Smooth muscle cell (in vitro differentiated cells): ENCODE results near the gene PIK3R1. TPM values are rescaled to one million over a fixed set of nuclear protein-coding genes. Genes with fewer than 3 reads are reported as not detected.
"Not testable (repeated sequence)": the region's sequence is repeated elsewhere in the genome, so short reads cannot be mapped to it uniquely, and the experiment has no call there.

Experiments used
- DNase-seq: peaks from one replicate; lab custom pipeline; 2025; ENCODE audit not compliant: unreplicated experiment; lab: John Stamatoyannopoulos, UW
- H2AFZ ChIP-seq: fragments of 200-600 bp; sonication (generic); 2 replicates; pipeline ENCODE4 v1.6.0; 2016; ENCODE audit warnings: antibody characterized with exemption, low read depth, mild to moderate bottlenecking
- H3F3A ChIP-seq: fragments of 200-600 bp; sonication (generic); 2 replicates; pipeline ENCODE4 v1.6.0; 2017; ENCODE audit warnings: antibody characterized with exemption, low read depth
- H3K27ac ChIP-seq: fragments of 200-600 bp; sonication (generic); 2 replicates; pipeline ENCODE4 v1.5.1; 2016; ENCODE audit warnings: low read depth, mild to moderate bottlenecking
- H3K27me3 ChIP-seq: fragments of 200-600 bp; sonication (generic); 2 replicates; pipeline ENCODE4 v1.6.1; 2016; ENCODE audit warnings: low read depth, mild to moderate bottlenecking
- H3K36me3 ChIP-seq: fragments of 200-600 bp; sonication (generic); 2 replicates; pipeline ENCODE4 v1.5.1; 2016; ENCODE audit warnings: low read depth
- H3K4me1 ChIP-seq: fragments of 200-600 bp; sonication (generic); 2 replicates; pipeline ENCODE4 v1.5.1; 2016; ENCODE audit warnings: low read depth
- H3K4me2 ChIP-seq: fragments of 200-600 bp; sonication (generic); 2 replicates; pipeline ENCODE4 v1.6.0; 2016; ENCODE audit warnings: mild to moderate bottlenecking
- H3K4me3 ChIP-seq: fragments of 200-600 bp; sonication (generic); 2 replicates; pipeline ENCODE4 v1.5.1; 2016; ENCODE audit warnings: mild to moderate bottlenecking
- H3K79me2 ChIP-seq: fragments of 200-600 bp; sonication (generic); 2 replicates; pipeline ENCODE4 v1.6.0; 2016; ENCODE audit warnings: low read depth, mild to moderate bottlenecking
- H3K9ac ChIP-seq: fragments of 200-600 bp; sonication (generic); 2 replicates; pipeline ENCODE4 v1.6.0; 2016; ENCODE audit warnings: low read depth
- H3K9me3 ChIP-seq: fragments of 200-600 bp; sonication (generic); replicated peaks from 2 replicates; pipeline ENCODE4 v1.5.1; 2016; ENCODE audit warnings: low read depth
- H4K20me1 ChIP-seq: fragments of 200-600 bp; sonication (generic); 2 replicates; pipeline ENCODE4 v1.6.0; 2016; ENCODE audit warnings: low read depth
- WGBS: methylation state at CpG from one replicate; pipeline ENCODE4 v1.1.7; 2016; ENCODE audit warnings: low lambda C conversion rate; 5-methylcytosine and 5-hydroxymethylcytosine counted together
- polyA plus RNA-seq: library from polyadenylated mRNA; unstranded; fragments of >200 nt; fragmentation: Nextera tagmentation; extraction: Ambion mirVana; gene quantifications from 2 replicates; pipeline ENCODE4 v1.2.1, GENCODE V29; 2016
- total RNA-seq: library from RNA; depleted of rRNA; stranded (reverse); fragments of >200 nt; gene quantifications from 2 replicates; pipeline ENCODE4 v1.2.3, GENCODE V29; 2014
- TF ChIP-seq, protein P1 (sequence below): fragments of 200-600 bp; sonication (generic); IDR thresholded peaks from 2 replicates; pipeline ENCODE4 v1.5.1; 2017; ENCODE audit warnings: borderline replicate concordance, mild to moderate bottlenecking, antibody characterized with exemption; ENCODE audit not compliant: insufficient read depth, poor library complexity, severe bottlenecking

The PIK3R1 gene
- total and polyA plus RNA-seq, 2 experiments from 2014 or later = 5.3 to 63.6 TPM

DNA sequence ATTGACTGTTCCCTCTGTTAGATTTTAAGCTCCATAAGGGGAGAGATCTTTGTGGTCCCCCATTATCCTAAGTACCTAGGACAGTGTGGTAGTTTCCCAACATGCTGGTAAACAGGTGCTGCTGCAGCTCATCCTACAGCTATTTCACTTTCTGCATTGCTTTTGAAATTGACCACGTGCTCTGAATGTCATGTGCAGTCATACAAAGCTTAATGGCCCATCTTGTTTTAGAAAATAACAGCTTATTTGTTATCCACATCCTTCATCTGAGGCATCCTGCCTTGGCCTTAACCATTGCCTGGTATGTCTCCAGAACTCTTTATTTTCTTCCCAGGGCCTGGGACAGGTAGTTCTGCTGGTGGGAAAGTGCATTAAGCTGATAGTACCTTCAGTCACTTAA is 14.7 kb downstream of the PIK3R1 start:
- Histone ChIP-seq H3K27ac (no peak overlapping the region), H3K4me1 (no peaks in the 10 kb centered on the region), H3K4me2 (no peak overlapping the region), H3K9me3 (no peaks in the 10 kb centered on the region), H3K9ac (no peak overlapping the region), H3K79me2 (peaks cover 21% of the 10 kb centered on the region), H4K20me1 (peaks cover 59% of the 10 kb centered on the region), H3K36me3 (no peaks in the 10 kb centered on the region), H2AFZ (no peak overlapping the region), H3K27me3 (no peaks in the 10 kb centered on the region), H3K4me3 (no peak overlapping the region), H3F3A (no peaks in the 10 kb centered on the region)
- 50% methylated on average over 1 of the region's 1 CpG for WGBS
- TF ChIP-seq, protein P1, sequence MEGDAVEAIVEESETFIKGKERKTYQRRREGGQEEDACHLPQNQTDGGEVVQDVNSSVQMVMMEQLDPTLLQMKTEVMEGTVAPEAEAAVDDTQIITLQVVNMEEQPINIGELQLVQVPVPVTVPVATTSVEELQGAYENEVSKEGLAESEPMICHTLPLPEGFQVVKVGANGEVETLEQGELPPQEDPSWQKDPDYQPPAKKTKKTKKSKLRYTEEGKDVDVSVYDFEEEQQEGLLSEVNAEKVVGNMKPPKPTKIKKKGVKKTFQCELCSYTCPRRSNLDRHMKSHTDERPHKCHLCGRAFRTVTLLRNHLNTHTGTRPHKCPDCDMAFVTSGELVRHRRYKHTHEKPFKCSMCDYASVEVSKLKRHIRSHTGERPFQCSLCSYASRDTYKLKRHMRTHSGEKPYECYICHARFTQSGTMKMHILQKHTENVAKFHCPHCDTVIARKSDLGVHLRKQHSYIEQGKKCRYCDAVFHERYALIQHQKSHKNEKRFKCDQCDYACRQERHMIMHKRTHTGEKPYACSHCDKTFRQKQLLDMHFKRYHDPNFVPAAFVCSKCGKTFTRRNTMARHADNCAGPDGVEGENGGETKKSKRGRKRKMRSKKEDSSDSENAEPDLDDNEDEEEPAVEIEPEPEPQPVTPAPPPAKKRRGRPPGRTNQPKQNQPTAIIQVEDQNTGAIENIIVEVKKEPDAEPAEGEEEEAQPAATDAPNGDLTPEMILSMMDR = no peak
- DNase-seq = no peak

DNA sequence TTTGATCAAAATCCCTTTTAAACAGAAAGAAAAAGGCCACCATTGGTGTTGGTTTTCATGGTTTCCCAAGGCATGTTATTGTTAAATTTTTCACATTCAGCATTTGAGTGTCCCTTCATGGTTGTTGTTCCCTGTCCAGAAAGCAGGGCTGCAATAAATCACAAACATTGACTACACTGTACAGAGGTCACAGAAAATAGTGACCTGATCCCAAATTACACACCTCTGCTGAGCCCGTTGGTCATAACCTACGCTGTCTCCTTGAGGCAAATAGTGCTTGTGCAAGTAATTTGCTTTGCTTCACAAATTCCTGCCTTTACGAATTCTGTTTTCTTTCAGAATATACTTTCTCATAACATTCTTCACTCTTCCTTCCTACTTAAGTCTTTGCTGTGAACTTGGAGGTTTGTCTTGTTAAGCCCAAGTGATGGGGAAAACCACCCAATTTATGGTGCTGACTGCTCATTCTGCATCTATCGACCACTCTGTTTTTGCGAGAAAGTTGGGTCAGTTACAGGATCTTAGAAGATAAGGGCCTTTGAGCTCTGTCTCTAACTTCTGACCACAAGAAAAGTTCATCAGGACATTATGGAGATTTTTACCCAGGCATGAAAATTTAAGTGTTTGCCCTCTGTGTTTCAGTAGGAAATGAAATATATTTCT is 16.0 kb downstream of the PIK3R1 start:
- no peaks in the 10 kb centered on the region for H3K9me3 ChIP-seq
- H2AFZ ChIP-seq = no peak overlapping the region
- no peak overlapping the region for H3K9ac ChIP-seq
- no peaks in the 10 kb centered on the region for H3F3A ChIP-seq
- H4K20me1 ChIP-seq = peaks cover 49% of the 10 kb centered on the region
- no peak overlapping the region for H3K4me2 ChIP-seq
- no peaks in the 10 kb centered on the region for H3K27me3 ChIP-seq
- H3K36me3 ChIP-seq = no peaks in the 10 kb centered on the region
- TF ChIP-seq, protein P1 = no peak
- no peaks in the 10 kb centered on the region for H3K4me1 ChIP-seq
- no peak overlapping the region for H3K27ac ChIP-seq
- peaks cover 29% of the 10 kb centered on the region for H3K79me2 ChIP-seq
- 67% methylated on average over 5 of the region's 5 CpGs for WGBS
- DNase-seq = no peak
- H3K4me3 ChIP-seq = no peak overlapping the region

DNA sequence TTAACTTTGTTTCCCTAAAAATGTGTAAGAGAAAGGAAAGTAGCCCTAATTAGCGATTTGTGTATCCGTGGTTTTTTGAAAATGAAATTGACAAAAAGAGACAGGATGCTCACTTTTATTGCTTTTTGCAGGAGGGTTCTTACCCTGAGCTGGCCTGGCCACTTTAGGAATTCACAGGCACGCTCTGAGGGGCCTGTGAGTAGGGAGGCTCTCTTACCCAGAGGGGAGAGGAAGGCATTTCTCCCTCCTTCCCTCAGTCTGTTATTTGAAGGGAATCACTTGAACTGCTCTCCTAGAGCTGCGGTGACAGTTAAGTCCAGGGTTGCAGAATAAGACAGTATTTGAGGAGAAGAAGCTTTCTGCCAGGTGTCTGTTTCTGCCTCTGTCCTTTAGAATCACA is 16.7 kb downstream of the PIK3R1 start:
- WGBS = 69% methylated on average over 4 of the region's 4 CpGs
- H4K20me1 ChIP-seq = peaks cover 50% of the 10 kb centered on the region
- peaks cover 33% of the 10 kb centered on the region for H3K79me2 ChIP-seq
- no peaks in the 10 kb centered on the region for H3K36me3 ChIP-seq
- H3K4me2 ChIP-seq = no peak overlapping the region
- no peak for DNase-seq
- H3K27me3 ChIP-seq = no peaks in the 10 kb centered on the region
- H3K9me3 ChIP-seq = no peaks in the 10 kb centered on the region
- TF ChIP-seq, protein P1 = no peak
- no peaks in the 10 kb centered on the region for H3F3A ChIP-seq
- no peak overlapping the region for H2AFZ ChIP-seq
- no peak overlapping the region for H3K9ac ChIP-seq
- H3K4me3 ChIP-seq = no peak overlapping the region
- H3K4me1 ChIP-seq = no peaks in the 10 kb centered on the region
- no peak overlapping the region for H3K27ac ChIP-seq

DNA sequence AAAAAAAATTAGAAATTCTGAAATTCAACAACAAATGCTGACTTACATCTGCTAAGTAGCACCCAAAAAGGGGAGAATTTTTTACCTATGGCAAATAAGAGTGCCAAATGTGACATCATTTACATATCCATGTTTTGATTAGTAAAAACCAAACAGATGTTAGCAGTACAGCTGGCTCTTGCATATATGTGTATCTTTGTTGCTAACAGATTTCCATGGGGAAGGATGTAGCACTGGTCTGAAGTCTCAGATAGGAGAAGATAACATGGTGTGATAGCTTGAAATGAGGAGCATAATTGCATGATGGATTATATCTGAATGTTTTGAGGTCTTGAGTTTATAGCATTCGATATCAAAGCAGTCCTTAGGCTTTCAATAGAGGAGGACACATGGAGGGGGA is 17.5 kb downstream of the PIK3R1 start:
- H3K9me3 ChIP-seq = no peaks in the 10 kb centered on the region
- no peak overlapping the region for H3K4me2 ChIP-seq
- WGBS = 100% methylated on average over 1 of the region's 1 CpG
- H3K27ac ChIP-seq = no peak overlapping the region
- H3K4me1 ChIP-seq = no peaks in the 10 kb centered on the region
- TF ChIP-seq, protein P1 = no peak
- H2AFZ ChIP-seq = no peak overlapping the region
- no peaks in the 10 kb centered on the region for H3K27me3 ChIP-seq
- peaks cover 58% of the 10 kb centered on the region for H4K20me1 ChIP-seq
- H3K4me3 ChIP-seq = no peak overlapping the region
- H3K36me3 ChIP-seq = no peaks in the 10 kb centered on the region
- no peaks in the 10 kb centered on the region for H3F3A ChIP-seq
- no peak for DNase-seq
- H3K79me2 ChIP-seq = peaks cover 40% of the 10 kb centered on the region
- H3K9ac ChIP-seq = no peak overlapping the region

DNA sequence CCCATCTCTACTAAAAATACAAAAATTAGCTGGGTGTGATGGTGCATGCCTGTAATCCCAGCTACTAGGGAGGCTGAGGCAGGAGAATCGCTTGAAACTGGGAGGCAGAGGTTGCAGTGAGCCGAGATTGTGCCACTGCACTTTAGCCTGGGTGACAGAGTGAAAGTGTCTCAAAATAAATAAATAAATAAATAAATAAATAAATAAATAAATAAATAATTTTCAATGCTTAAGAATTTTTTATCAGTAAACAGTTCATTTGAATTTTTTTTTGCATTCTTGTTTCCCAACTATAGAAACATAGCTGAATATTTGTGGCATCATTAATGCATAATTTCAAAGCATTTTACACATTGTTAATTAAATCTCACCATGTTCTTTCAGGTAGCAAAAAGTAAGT is 19.7 kb downstream of the PIK3R1 start:
- not testable (repeated sequence) for H2AFZ ChIP-seq, H3K9me3 ChIP-seq, H3F3A ChIP-seq, H3K4me2 ChIP-seq, H3K9ac ChIP-seq, DNase-seq, H3K27me3 ChIP-seq, H3K27ac ChIP-seq, H3K36me3 ChIP-seq, H3K4me1 ChIP-seq, H3K4me3 ChIP-seq
- Histone ChIP-seq H3K79me2 (peaks cover 40% of the 10 kb centered on the region), H4K20me1 (peaks cover 47% of the 10 kb centered on the region)
- WGBS = 100% methylated on average over 2 of the region's 2 CpGs
